AG04450 (cell line): ENCODE data around the gene MID1. TPM values are rescaled to one million over a fixed set of nuclear protein-coding genes. Genes with fewer than 3 reads are reported as not detected.
A peak's percentile ranks its signal among the peaks of the same experiment; 100 is the strongest.

ENCODE experiments used
- CTCF ChIA-PET: fragments of 300-600, 350-600 bp; formaldehyde crosslinking; extraction: SDS; loops from one replicate; lab custom pipeline; 2022; ENCODE audit warnings: antibody characterized with exemption, inconsistent platforms; lab: Charles Lee
- POLR2A ChIA-PET: fragments of 350-600 bp; formaldehyde crosslinking; extraction: SDS; loops from one replicate; lab custom pipeline; 2021; ENCODE audit warnings: antibody characterized with exemption, inconsistent platforms; lab: Yijun Ruan, JAX
- DNase-seq: peaks from one replicate; pipeline ENCODE4 v3.0.0-alpha.2; 2011; ENCODE audit warnings: low read depth, low spot score
- H3K27ac ChIP-seq: one replicate; pipeline ENCODE4 v1.5.1; 2012; ENCODE audit warnings: low read depth, low read length, control low read depth
- H3K27me3 ChIP-seq: one replicate; pipeline ENCODE4 v1.6.0; 2012; ENCODE audit warnings: low read length; ENCODE audit not compliant: control insufficient read depth, insufficient read depth
- H3K4me3 ChIP-seq: 2 replicates; pipeline ENCODE4 v1.5.1; 2011; ENCODE audit warnings: mild to moderate bottlenecking, low read depth, low read length, control low read depth
- H3K9me3 ChIP-seq: 2 replicates; pipeline ENCODE4 v1.5.1; 2012; ENCODE audit warnings: low read length; ENCODE audit not compliant: control insufficient read depth, insufficient read depth
- polyA minus RNA-seq: library from RNA; depleted of rRNA, polyadenylated mRNA; stranded (reverse); fragments of >200 nt; gene quantifications from 2 replicates; pipeline ENCODE4 v1.2.3, GENCODE V29; 2011; rRNA and poly(A)+ RNA removed
- polyA plus RNA-seq: library from polyadenylated mRNA; depleted of rRNA; stranded (reverse); fragments of >200 nt; gene quantifications from 2 replicates; pipeline ENCODE4 v1.2.3, GENCODE V29; 2011; rRNA removed
- TF ChIP-seq, protein P1 (sequence below): IDR thresholded peaks from 2 replicates; pipeline ENCODE4 v1.5.1; 2011; ENCODE audit warnings: low read depth, low read length, control low read depth, inconsistent platforms

Gene MID1
- polyA plus RNA-seq (37.5 and 42.0 TPM in 2 replicates), polyA minus RNA-seq (65.2 and 80.6 TPM in 2 replicates)

GRCh38 chrX:10620121-10620699 lies at the start of gene MID1:
Gene MID1, minus strand, starts transcription at chrX:10620585. Its CDS starts 53,038 bp downstream, at chrX:10567547.
- CTCF ChIA-PET = interaction anchor here (2.9 kb wide), 1 partner anchor 430 kb away, joined by 28 read pairs; no protein-coding TSS in a partner anchor
- Histone ChIP-seq H3K27me3 (no peaks in the 10 kb centered on the region), H3K27ac (peak within 1 kb of the TSS; percentile 80), H3K9me3 (no peaks in the 10 kb centered on the region), H3K4me3 (peak within 1 kb of the TSS; percentile 73)
- DNase-seq = no peak
- POLR2A ChIA-PET = interaction anchor here (1.2 kb wide), 1 partner anchor 12 kb away, joined by 4 read pairs; no protein-coding TSS in a partner anchor
- TF ChIP-seq, protein P1, sequence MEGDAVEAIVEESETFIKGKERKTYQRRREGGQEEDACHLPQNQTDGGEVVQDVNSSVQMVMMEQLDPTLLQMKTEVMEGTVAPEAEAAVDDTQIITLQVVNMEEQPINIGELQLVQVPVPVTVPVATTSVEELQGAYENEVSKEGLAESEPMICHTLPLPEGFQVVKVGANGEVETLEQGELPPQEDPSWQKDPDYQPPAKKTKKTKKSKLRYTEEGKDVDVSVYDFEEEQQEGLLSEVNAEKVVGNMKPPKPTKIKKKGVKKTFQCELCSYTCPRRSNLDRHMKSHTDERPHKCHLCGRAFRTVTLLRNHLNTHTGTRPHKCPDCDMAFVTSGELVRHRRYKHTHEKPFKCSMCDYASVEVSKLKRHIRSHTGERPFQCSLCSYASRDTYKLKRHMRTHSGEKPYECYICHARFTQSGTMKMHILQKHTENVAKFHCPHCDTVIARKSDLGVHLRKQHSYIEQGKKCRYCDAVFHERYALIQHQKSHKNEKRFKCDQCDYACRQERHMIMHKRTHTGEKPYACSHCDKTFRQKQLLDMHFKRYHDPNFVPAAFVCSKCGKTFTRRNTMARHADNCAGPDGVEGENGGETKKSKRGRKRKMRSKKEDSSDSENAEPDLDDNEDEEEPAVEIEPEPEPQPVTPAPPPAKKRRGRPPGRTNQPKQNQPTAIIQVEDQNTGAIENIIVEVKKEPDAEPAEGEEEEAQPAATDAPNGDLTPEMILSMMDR = no peak

- TF ChIP-seq, protein P1 = no peak
- CTCF ChIA-PET = no interaction called here
- POLR2A ChIA-PET = no interaction called here
- Histone ChIP-seq H3K9me3 (no peaks in the 10 kb centered on the region), H3K27me3 (no peaks in the 10 kb centered on the region), H3K27ac (no peak overlapping the region), H3K4me3 (no peak overlapping the region)
- DNase-seq = no peak
These were observed 46.8 kb upstream of the MID1 start for GRCh38 chrX:10667143-10667542.

- TF ChIP-seq, protein P1 = no peak
- Histone ChIP-seq H3K27ac (no peak overlapping the region), H3K27me3 (no peaks in the 10 kb centered on the region), H3K9me3 (no peaks in the 10 kb centered on the region), H3K4me3 (no peak overlapping the region)
- POLR2A ChIA-PET = no interaction called here
- DNase-seq = no peak
- CTCF ChIA-PET = interaction anchor here (0.6 kb wide), 1 partner anchor 12 kb away, joined by 4 read pairs; no protein-coding TSS in a partner anchor
These were observed 45.7 kb upstream of the MID1 start for GRCh38 chrX:10666102-10666501.

DNA sequence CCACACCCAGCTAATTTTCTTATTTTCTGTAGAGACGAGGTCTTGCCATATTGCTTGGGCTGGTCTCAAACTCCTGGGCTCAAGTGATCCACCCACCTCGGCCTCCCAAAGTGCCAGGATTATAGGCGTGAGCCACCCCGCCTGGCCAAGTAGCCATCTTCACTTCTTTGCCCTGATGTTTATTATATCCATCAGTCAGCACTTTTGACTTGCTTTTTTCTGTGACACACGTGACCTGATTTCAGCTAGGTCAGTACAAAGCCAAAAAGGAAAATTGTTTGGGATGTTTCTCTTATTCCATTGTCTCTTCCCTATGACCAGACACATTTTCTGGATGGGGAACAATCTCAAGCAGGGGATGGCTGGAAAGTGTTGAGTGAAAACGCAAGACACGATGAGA lies 45.3 kb upstream of the MID1 start:
- TF ChIP-seq, protein P1 = no peak
- ChIA-PET POLR2A (no interaction called here), CTCF (interaction anchor here (0.6 kb wide), 1 partner anchor 13 kb away, joined by 4 read pairs; no protein-coding TSS in a partner anchor)

DNA sequence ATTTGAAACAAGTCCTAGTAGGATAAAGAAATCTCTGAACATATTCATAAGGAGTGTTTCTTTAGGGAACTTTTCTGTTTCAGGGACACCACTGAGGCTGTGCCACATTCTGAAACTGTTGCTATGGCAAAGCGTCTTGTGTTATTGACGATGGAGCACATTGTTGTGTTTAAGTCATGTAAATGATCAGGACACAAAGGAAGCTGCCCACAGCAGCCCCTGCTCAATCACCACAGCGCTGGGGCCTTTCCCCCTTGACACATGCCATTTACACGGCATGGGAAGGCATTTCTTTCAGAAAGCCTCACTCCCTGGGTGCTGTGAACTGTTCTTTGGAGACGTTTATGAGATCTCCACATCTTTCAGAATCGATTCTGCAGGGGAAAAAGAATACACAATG lies 39.8 kb upstream of the MID1 start:
- TF ChIP-seq, protein P1 = no peak
- CTCF ChIA-PET = no interaction called here

More for the DNA sequence above, 45.3 kb upstream of the MID1 start:
- Histone ChIP-seq H3K27me3 (no peaks in the 10 kb centered on the region), H3K27ac (no peak overlapping the region), H3K9me3 (no peaks in the 10 kb centered on the region), H3K4me3 (no peak overlapping the region)
- no peak for DNase-seq

More for the DNA sequence above, 39.8 kb upstream of the MID1 start:
- H3K27me3 ChIP-seq = no peaks in the 10 kb centered on the region
- no peak overlapping the region for H3K27ac ChIP-seq
- H3K9me3 ChIP-seq = no peaks in the 10 kb centered on the region
- no peak overlapping the region for H3K4me3 ChIP-seq
- no peak for DNase-seq
- POLR2A ChIA-PET = no interaction called here
